Activated CD8-positive, alpha-beta memory T cell treated with anti-CD3 and anti-CD28 coated beads, Interleukin-2, amount 50 U/mL, for 24 hours (primary cell): ENCODE results near the gene UROD.
"Not testable (repeated sequence)": the region's sequence is repeated elsewhere in the genome, so short reads cannot be mapped to it uniquely, and the experiment has no call there.

Experiments
- DNase-seq: peaks from one replicate; pipeline ENCODE4 v3.0.0-alpha.2; 2020; ENCODE audit errors: extremely low read depth

UROD gene

DNA sequence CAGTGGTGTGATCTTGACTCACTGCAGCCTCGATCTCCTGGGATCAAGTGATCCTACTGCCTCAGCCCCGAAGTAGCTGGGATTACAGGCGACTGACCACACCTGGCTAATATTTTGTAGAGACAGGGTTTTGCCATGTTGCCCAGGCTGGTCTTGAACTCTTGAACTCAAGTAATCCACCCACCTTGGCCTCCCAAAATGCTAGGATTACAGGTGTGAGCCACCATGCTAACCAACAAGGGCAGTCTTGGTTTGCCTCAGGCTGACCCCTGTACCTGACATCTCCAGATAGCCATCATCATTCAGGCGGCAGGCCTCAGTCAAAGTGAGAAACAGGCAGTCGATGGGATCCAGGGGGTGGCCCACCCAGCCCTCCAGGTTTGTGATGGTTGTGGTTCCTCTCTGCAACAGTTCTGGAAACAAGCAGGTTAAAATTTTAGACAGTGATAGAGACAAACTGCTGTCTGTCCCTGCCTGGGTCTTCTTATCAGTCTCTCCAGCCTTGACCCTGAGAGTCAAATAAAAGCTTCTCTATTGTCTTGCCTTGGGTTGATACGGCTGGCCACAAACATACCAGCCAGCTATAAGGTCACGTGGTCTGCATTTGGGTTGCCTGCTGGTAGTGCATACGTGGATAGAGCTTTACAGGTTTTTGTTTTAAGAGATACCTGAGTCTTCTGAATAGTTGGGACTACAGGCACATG lies 26.8 kb downstream of the UROD start:
- DNase-seq, result no peak

DNA sequence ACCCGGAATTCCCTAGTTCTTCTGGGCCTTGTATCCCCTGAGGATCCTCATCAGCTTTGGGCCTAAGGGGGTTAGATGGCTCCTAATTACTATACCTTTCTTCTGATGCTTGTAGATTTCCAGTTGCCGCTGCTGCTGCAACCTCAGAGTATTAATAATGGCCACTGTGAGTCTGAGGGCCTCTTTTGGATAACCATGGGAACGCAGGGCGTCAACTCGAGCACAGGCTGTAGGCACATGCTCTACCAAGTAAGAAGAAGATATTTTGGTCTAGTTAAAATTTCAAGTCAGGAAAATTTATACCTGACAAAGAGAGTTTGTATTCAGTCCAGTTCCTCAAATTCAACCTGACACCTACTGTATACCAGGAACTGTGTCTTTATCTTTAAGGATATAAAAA lies 28.2 kb downstream of the UROD start:
- DNase-seq, result no peak

DNA sequence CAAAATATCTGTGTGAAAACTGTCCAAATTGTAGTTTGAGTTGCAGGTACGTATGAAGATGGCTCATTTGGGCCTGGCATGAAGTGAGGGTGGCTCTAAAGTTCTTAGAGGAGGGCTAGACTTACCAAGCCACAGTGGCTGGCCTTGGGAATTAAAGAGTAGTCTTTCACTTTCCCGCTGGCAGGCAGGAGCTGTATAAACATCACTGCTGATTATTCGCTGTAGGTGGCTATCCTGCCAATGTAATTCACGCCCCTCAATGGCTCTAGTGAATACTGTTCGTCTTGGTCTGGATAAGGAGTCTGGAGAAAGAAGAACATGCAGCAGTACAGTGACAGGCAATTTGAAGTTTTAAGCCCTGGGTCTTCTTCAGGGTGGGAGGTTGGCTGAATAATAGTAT lies 31.0 kb downstream of the UROD start:
- no peak for DNase-seq

DNA sequence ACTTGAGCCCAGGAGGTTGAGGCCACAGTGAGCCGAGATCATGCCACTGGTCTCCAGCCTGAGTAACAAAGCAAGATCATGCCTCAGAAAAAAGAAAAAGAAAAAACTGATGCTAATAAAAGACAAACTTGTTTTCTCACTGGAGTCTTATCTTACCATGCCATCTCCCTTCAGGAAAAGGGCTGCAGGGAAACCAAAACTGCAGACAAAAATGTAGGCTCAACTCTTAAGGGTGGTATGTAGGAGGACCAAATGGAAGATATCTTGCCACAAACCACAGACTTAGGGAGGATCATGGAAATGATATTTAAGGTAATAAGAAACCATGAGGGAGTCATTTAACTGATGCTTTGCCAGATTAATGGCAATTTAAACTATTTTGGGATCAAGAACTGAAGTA lies 32.9 kb downstream of the UROD start:
- no peak for DNase-seq

DNA sequence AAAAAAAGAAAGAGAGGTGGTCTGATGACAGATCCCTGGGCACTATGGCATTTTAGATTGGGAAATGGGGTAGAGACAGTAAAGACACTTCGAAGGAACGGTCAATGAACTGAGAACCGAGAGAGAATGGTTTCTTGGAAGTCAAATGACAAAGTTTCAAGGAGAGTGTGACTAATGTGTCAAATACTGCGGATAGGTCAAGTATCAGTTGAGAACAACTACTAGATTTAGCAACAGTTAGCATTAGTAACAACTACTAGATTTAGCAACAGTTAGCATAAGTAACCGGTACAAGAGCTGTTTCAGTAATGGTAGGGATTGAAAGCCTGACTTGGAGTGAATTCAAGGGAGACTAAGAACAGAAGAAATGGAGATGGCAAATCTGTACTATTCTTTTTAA lies 35.0 kb downstream of the UROD start:
- no peak for DNase-seq

DNA sequence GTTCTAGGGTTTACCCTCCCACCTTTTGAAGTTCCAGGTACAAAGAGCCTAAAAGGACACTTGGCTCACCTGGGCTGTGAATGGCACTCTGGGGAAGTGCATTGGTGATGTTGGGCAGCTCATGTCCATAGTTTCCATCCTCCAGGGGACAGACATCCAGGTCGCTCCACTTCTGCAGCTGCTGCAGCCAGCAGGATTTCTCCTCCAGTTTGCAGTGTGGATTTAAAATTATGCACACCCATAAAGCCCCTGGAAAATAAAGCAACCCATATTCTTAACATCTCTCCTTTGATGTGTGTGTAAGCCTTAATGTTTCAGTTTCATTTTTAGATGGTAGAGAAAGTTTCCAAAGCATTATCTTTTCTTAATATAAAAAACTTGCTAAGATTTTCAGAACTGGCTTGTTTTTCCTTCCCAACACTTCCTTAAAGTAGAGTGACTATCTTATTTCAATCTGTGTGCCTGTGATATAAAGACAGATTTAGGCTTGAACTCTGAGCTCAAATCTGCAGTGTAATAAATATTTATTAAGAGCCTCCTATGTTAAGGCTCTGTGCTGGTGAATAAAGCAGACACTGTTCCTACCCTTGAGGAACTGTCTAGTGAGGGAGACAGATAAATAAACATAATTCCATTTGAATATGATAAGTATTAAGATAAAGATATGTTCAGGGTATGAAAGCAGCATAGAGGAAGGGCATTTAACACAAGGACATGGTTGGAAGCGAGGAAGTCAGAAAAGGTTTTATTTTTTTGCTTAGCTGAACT lies 39.1 kb downstream of the UROD start:
- DNase-seq, result no peak

DNA sequence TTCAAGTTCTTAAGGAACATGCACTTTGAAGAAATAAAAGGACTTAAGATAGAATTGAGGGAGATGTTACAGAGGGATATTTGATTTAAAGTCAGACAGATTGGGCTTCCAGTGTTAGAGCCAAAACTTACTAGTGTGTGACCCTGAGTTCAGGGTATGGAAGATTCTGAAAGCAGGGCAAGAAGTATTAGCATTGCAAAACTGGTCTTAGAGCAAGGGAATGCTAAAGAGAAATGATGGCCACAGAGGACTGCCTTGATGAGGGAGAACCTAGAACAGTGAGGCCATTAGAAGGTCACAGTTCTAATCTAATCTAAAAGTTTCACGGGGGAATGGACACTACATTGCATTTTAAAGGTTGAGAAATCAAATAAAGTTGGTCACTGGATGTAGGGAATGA lies 45.5 kb downstream of the UROD start:
- DNase-seq, result no peak

DNA sequence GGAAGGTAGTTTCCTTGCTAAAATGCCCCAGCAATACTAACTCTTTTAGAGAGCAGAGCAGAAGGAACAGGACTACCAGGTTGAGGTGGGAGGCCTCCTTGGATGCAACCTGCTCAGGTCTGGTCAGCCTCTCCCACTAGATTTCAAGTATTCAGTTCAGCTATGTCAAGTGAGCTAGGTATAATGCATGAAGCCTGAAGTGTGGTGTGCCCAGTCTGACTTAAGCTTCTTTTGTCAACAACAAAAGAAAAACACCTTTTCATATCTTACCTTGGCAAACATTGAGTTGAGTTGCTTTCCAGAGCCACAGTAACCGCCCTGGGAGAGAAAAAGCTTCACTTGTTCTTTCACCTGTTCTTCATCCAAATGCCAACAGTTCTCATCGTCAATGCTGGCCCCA lies 47.8 kb downstream of the UROD start:
- DNase-seq, result no peak

DNA sequence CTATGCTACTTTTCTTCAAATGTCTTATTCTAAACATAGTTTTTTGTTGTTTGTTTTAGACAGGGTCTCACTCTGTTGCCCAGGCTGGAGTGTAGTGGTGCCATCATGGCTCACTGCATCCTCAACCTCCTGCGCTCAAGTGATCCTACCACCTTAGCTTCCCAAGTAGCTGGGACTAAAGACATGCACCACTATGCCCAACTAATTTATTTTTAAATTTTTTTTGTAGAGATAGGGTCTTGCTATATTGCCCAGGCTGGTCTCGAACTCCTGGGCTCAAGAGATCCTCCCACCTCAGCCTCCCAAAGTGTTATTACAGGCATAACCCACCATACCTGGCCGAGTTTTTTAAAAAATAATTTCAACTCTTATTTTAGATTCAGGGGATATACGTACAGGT lies 50.4 kb downstream of the UROD start:
- not testable (repeated sequence) for DNase-seq

DNA sequence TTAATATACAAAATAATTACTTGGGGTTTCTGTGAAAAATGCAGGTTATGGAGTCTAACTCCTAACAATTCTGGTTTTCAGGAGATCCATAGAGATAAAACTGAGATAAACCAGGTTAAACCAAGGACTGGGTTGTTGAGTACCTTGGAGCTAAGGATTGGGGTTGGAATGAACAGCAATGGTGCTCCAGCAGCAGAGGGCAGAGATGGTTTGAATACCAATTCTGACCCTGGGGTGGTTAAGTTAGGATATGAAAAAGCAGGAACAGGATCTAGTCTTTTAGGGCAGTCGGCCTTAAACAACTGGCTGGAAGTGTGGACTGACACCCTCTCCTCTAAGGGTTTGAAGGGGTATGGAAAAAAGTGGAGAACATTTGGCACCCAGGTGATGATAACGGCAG lies 53.0 kb downstream of the UROD start:
- DNase-seq, result no peak
